SK-N-MC (cell line): Measurements from ENCODE around the gene EID1.
"Not testable (repeated sequence)": the region's sequence is repeated elsewhere in the genome, so short reads cannot be mapped to it uniquely, and the experiment has no call there.

Experiments
- EZH2 ChIP-seq: fragments of 200-600 bp; sonication (generic); IDR thresholded peaks from one replicate; pipeline ENCODE4 v1.6.1; 2017; ENCODE audit warnings: antibody characterized with exemption
- FOXP2 ChIP-seq: optimal IDR thresholded peaks from 2 replicates; pipeline ENCODE3; 2011; ENCODE audit warnings: mild to moderate bottlenecking, moderate library complexity; ENCODE audit not compliant: insufficient read depth; ENCODE audit errors: extremely low read length, control extremely low read depth
- POLR2AphosphoS5 ChIP-seq: IDR thresholded peaks from 2 replicates; pipeline ENCODE4 v1.6.1; 2012; ENCODE audit warnings: mild to moderate bottlenecking, low read depth, low read length, borderline replicate concordance

GRCh38 chr15:48910554-48910953 lies 32.6 kb downstream of the EID1 start:
- not testable (repeated sequence) for TF ChIP-seq POLR2AphosphoS5, EZH2, FOXP2
